ENCODE measurements around the gene BCL2A1.

GRCh38 chr15:79922512-79923078 lies 48.4 kb downstream of the BCL2A1 start:
- TF ChIP-seq POLR2A (IDR thresholded peaks at IDR 0.05) (no peak), CTCF (IDR thresholded peaks at IDR 0.05 in 8 of 11, conservative IDR thresholded peaks at IDR 0.05 in 3 of 11) (no peak)
